A549 (cell line): ENCODE data around the gene ZNF185. TPM values are rescaled to one million over a fixed set of nuclear protein-coding genes. Genes with fewer than 3 reads are reported as not detected.
A peak's percentile ranks its signal among the peaks of the same experiment; 100 is the strongest.

Source experiments
- ATAC-seq, 2 experiments: fragments of 200-7000 bp in 1 of 2; fragments of >200 bp in 1 of 2; cut with Nextera tagmentation in 1 of 2; cut with Tn5 transposase in 1 of 2; 3 replicates each; pipeline versions ENCODE4 v1.8.0 to v1.9.1; 2018 to 2020; ENCODE audit warnings: mild to moderate bottlenecking in 1 of 2, moderate library complexity in 1 of 2
- CTCF ChIA-PET: fragments of 300-600 bp; sonication (Branson Sonifier 250); formaldehyde crosslinking; extraction: SDS; loops from one replicate; lab custom pipeline; 2021; ENCODE audit warnings: antibody characterized with exemption, inconsistent platforms; lab: Yijun Ruan, JAX
- POLR2A ChIA-PET: fragments of 350-600 bp; formaldehyde crosslinking; extraction: SDS; loops from one replicate; lab custom pipeline; 2021; ENCODE audit warnings: antibody characterized with exemption, inconsistent platforms; lab: Yijun Ruan, JAX
- DNase-seq, 2 experiments: peaks; one replicate each; pipeline versions ENCODE4 v3.0.0 to v3.0.0-alpha.2; 2011 to 2016; ENCODE audit warnings: low read depth in 1 of 2, low spot score in 1 of 2
- FAIRE-seq: peaks from 2 replicates; lab custom pipeline; 2011; peaks lifted over from hg19 to GRCh38; lab: Jason Lieb, UNC
- H3K27ac ChIP-seq, 2 experiments: fragments of >200 bp; sonication (Bioruptor Twin); formaldehyde crosslinking; 3 replicates each; pipeline ENCODE4 v1.5.1; 2016 to 2017
- H3K4me1 ChIP-seq: fragments of >200 bp; sonication (Bioruptor Twin); formaldehyde crosslinking; 3 replicates; pipeline ENCODE4 v1.6.1; 2016
- H3K4me2 ChIP-seq: fragments of >200 bp; sonication (Bioruptor Twin); formaldehyde crosslinking; 3 replicates; pipeline ENCODE4 v1.6.1; 2016
- H3K4me3 ChIP-seq: fragments of >200 bp; sonication (Bioruptor Twin); formaldehyde crosslinking; 3 replicates; pipeline ENCODE4 v1.5.1; 2016
- H3K9me3 ChIP-seq: fragments of >200 bp; sonication (Bioruptor Twin); formaldehyde crosslinking; 3 replicates; pipeline ENCODE4 v1.6.1; 2016
- CEBPB ChIP-seq, 2 experiments: fragments of >200 bp in 1 of 2; sonication (Bioruptor Twin) in 1 of 2; formaldehyde crosslinking in 1 of 2; IDR thresholded peaks; 2 replicates each; pipeline ENCODE4 v1.6.1; 2012 to 2016
- CHD2 ChIP-seq: fragments of 150-350 bp; IDR thresholded peaks from 2 replicates; pipeline ENCODE4 v1.6.1; 2014; ENCODE audit warnings: low read length; ENCODE audit not compliant: partially characterized antibody
- EHMT2 ChIP-seq: fragments of 200-600 bp; sonication (generic); IDR thresholded peaks from 2 replicates; pipeline ENCODE4 v1.6.1; 2016; ENCODE audit warnings: antibody characterized with exemption, low read depth, mild to moderate bottlenecking, moderate library complexity
- GATA3 ChIP-seq: IDR thresholded peaks from 2 replicates; pipeline ENCODE4 v1.6.1; 2012; ENCODE audit warnings: borderline replicate concordance
- HEYL ChIP-seq: fragments of 250-450 bp; sonication (Bioruptor Pico); IDR thresholded peaks from 2 replicates; pipeline ENCODE4 v1.8.0; 2021; ENCODE audit warnings: mild to moderate bottlenecking, moderate library complexity
- HOXB5 ChIP-seq: fragments of 250-450 bp; sonication (Bioruptor Pico); IDR thresholded peaks from 2 replicates; pipeline ENCODE4 v1.5.0; 2020; ENCODE audit warnings: mild to moderate bottlenecking, moderate library complexity
- JUN ChIP-seq, 2 experiments: fragments of >200 bp; sonication (Bioruptor Twin); formaldehyde crosslinking; IDR thresholded peaks; 2 replicates in 1 of 2; 3 replicates in 1 of 2; pipeline ENCODE4 v1.6.1; 2016 to 2017
- MAFK ChIP-seq: fragments of 450-650 bp; IDR thresholded peaks from 2 replicates; pipeline ENCODE4 v1.6.1; 2014; ENCODE audit not compliant: partially characterized antibody
- MAZ ChIP-seq: fragments of 150-350 bp; IDR thresholded peaks from 2 replicates; pipeline ENCODE4 v1.6.1; 2014; ENCODE audit warnings: antibody characterized with exemption, low read depth, low read length, borderline replicate concordance
- RCOR1 ChIP-seq: fragments of 150-350 bp; IDR thresholded peaks from 2 replicates; pipeline ENCODE4 v1.6.1; 2014; ENCODE audit warnings: antibody characterized with exemption, low read length, low read depth
- SMC3 ChIP-seq: fragments of >200 bp; sonication (Bioruptor Twin); formaldehyde crosslinking; IDR thresholded peaks from 3 replicates; pipeline ENCODE4 v1.6.1; 2018; ENCODE audit warnings: inconsistent platforms
- TP53 ChIP-seq: fragments of 250-450 bp; sonication (Bioruptor Pico); IDR thresholded peaks from 2 replicates; pipeline ENCODE4 v1.5.0; 2021; ENCODE audit warnings: mild to moderate bottlenecking, moderate library complexity
- ZC3H11A ChIP-seq: fragments of 450-650 bp; IDR thresholded peaks from 2 replicates; pipeline ENCODE4 v1.6.1; 2014; ENCODE audit warnings: antibody characterized with exemption, mild to moderate bottlenecking
- WGBS: methylation state at CpG from one replicate; pipeline ENCODE4 v1.1.6; 2017; ENCODE audit errors: missing lambda C conversion rate; 5-methylcytosine and 5-hydroxymethylcytosine counted together
- polyA plus RNA-seq, 4 experiments: library from polyadenylated mRNA; depleted of rRNA in 3 of 4; stranded (reverse); fragments of >200 nt; fragmentation: RNase III in 1 of 4; extraction: RNeasy Plus Mini Kit Qiagen cat#74134 plus additional on column Dnase treatment in 1 of 4; gene quantifications; 2 replicates in 3 of 4; 3 replicates in 1 of 4; pipeline ENCODE4 v1.2.3, GENCODE V29; 2011 to 2017
- TF ChIP-seq, protein P1 (sequence below): fragments of 450-650 bp; IDR thresholded peaks from 2 replicates; pipeline ENCODE4 v1.6.1; 2014; ENCODE audit warnings: antibody characterized with exemption
- TF ChIP-seq, protein P2 (sequence below): fragments of >200 bp; sonication (Bioruptor Twin); formaldehyde crosslinking; IDR thresholded peaks from 3 replicates; pipeline ENCODE4 v1.5.1; 2016
- TF ChIP-seq, protein P3 (sequence below): IDR thresholded peaks from 2 replicates; pipeline ENCODE4 v1.6.1; 2012
- TF ChIP-seq, protein P4 (sequence below): IDR thresholded peaks from 2 replicates; pipeline ENCODE4 v1.6.1; 2012

ZNF185 gene
- polyA plus RNA-seq, 2 of the 4 experiments (the other 2 are of a cell fraction), result 5.0 to 11.2 TPM

DNA sequence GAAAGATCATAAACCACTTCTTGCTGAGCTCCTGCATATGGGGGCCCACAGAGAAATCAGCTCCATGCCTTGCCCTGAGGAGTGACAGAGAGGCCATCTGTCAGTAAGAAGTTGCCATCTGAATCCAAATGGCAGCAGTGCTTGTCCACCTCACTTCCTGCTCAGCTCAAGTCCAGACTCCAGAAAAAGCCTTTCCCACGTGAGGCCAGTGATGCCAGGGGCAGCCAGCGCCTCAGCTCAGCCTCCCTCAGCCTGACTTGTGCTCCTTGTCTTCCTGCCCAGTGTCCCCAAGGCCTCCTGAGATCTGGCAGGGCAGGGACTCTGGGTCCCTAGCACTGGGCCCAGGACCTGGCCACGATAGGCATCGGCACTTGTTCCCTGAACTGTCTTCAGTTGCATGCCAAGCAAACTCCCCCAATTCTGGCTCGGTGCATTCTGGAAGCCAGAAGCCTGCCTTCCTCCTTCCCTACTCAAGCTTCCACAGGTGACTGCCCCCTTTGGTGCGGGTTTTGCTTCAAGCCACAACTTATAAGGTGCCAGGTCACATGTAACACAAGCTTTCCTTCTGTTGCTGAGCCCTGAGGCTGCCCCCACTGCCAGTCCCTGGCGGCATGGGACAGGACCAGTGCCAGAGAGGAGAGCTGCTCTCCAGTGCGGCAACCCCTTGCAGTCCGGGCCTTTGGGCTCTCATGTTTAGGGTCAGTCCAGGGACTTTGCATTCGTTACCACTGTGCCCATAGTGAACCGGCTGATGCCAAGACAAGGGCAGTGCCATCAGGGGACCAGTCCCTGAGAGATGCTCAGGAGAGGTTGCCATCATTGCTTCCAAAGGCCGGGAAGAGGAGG, 2.2 kb downstream of the ZNF185 start:
- Histone ChIP-seq H3K27ac (no peak overlapping the region), H3K4me3 (no peak overlapping the region), H3K9me3 (no peaks in the 10 kb centered on the region), H3K4me2 (no peak overlapping the region)
- 89% methylated on average over 10 of the region's 12 CpGs for WGBS
- CTCF ChIA-PET, result interaction anchor here (0.8 to 2.0 kb wide), 6 partner anchors 15 to 1148 kb away, joined by 3 to 7 read pairs (median 4); partner anchors contain the start of gene NSDHL
- FAIRE-seq (no peak), ATAC-seq (no peak)
- POLR2A ChIA-PET, result no interaction called here
- TF ChIP-seq MAZ, result no peak
- no peak for TF ChIP-seq HOXB5 (CRISPR knock-in tag)
- no peak for TF ChIP-seq ZC3H11A
- TF ChIP-seq, protein P1, sequence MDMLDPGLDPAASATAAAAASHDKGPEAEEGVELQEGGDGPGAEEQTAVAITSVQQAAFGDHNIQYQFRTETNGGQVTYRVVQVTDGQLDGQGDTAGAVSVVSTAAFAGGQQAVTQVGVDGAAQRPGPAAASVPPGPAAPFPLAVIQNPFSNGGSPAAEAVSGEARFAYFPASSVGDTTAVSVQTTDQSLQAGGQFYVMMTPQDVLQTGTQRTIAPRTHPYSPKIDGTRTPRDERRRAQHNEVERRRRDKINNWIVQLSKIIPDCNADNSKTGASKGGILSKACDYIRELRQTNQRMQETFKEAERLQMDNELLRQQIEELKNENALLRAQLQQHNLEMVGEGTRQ, result no peak
- no peak for TF ChIP-seq GATA3
- TF ChIP-seq, protein P2, sequence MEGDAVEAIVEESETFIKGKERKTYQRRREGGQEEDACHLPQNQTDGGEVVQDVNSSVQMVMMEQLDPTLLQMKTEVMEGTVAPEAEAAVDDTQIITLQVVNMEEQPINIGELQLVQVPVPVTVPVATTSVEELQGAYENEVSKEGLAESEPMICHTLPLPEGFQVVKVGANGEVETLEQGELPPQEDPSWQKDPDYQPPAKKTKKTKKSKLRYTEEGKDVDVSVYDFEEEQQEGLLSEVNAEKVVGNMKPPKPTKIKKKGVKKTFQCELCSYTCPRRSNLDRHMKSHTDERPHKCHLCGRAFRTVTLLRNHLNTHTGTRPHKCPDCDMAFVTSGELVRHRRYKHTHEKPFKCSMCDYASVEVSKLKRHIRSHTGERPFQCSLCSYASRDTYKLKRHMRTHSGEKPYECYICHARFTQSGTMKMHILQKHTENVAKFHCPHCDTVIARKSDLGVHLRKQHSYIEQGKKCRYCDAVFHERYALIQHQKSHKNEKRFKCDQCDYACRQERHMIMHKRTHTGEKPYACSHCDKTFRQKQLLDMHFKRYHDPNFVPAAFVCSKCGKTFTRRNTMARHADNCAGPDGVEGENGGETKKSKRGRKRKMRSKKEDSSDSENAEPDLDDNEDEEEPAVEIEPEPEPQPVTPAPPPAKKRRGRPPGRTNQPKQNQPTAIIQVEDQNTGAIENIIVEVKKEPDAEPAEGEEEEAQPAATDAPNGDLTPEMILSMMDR, result no peak
- no peak for TF ChIP-seq TP53 (CRISPR knock-in tag)
- TF ChIP-seq, all 56 proteins: peak for 0
- peaks cover 15% of the 10 kb centered on the region for H3K4me1 ChIP-seq
- DNase-seq, result no peak

DNA sequence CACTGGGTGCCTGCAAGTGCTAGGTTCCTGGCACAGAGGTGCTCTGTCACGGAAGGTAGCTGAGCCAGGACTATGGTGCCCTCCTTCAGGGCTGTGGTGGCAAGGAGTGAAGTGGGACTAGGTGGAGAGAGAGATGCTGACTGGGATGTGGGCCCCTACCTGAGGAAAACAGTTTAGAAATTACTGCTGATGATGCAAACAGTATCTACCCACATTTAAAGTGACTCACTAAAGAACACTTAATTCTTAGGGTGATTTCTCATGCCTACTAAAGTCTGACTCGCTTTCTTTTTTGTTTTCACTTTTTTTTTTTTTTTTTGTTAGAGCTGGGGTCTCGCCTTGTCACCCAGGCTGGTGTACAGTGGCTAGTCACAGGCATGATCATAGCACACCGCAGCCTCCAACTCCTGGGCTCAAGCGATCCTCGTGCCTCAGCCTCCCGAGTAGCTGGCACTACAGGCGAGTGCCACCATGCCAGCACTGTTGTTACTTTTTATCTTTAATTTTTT, 3.1 kb downstream of the ZNF185 start:
- peaks cover 15% of the 10 kb centered on the region for H3K4me1 ChIP-seq
- no peak overlapping the region for H3K27ac ChIP-seq
- no peaks in the 10 kb centered on the region for H3K9me3 ChIP-seq
- ChIA-PET POLR2A (no interaction called here), CTCF (interaction anchor here (1.4 kb wide), 2 partner anchors 25 to 1149 kb away, joined by 3 to 5 read pairs; no protein-coding TSS in a partner anchor)
- 88% methylated on average over 7 of the region's 8 CpGs for WGBS
- ATAC-seq (no peak), DNase-seq (no peak), FAIRE-seq (no peak)
- no peak overlapping the region for H3K4me3 ChIP-seq
- H3K4me2 ChIP-seq, result no peak overlapping the region
- TF ChIP-seq, protein P3, sequence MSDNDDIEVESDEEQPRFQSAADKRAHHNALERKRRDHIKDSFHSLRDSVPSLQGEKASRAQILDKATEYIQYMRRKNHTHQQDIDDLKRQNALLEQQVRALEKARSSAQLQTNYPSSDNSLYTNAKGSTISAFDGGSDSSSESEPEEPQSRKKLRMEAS, result no peak
- no peak for TF ChIP-seq JUN (IDR thresholded peaks at IDR 0.05)
- TF ChIP-seq HEYL (CRISPR knock-in tag), result no peak
- peak; percentile 37 for TF ChIP-seq MAFK
- no peak for TF ChIP-seq RCOR1

DNA sequence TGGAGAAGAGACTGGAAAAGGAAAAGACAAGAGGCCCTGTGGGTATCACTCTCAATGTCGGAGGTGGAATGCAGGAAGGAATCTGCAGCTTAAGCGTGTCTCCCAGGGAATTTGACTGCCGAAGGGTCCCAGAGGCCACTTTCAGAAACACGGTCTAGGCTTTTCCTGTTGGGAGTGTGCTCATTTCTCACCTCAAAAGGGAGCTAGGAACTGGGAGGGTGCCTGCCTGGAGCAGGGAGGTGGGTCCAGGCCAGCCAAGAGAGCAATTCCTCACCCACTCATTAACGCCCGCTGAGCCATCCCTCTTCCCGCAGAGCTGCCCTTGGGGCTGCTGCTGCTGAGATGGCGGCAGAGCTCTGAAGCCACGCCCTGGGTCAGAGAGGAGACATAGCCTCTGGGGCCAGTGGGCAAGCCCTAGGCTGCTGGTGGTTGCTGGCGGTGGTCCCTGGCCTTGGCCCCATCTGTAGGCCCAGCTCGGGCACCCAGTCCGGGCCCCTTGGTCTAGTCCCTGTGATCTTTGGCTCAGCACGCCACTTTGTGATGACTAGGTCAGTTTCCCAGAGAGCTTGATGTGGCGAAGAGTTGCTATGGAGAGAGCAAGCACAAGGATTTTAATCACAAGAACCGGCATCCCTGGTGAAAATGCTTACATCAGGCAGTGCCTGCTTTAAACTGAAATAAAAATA, 4.1 kb downstream of the ZNF185 start:
- FAIRE-seq (no peak), ATAC-seq (no peak), DNase-seq (no peak)
- 90% methylated on average over 8 of the region's 15 CpGs for WGBS
- CTCF ChIA-PET, result interaction anchor here (0.8 to 1.4 kb wide), 3 partner anchors 11 to 1150 kb away, joined by 3 to 5 read pairs (median 3); no protein-coding TSS in a partner anchor
- Histone ChIP-seq H3K4me1 (peaks cover 9% of the 10 kb centered on the region), H3K4me3 (no peak overlapping the region), H3K9me3 (no peaks in the 10 kb centered on the region), H3K27ac (no peak overlapping the region), H3K4me2 (no peak overlapping the region)
- POLR2A ChIA-PET, result no interaction called here
- no peak for TF ChIP-seq CHD2
- TF ChIP-seq CEBPB (IDR thresholded peaks at IDR 0.05), result no peak
- no peak for TF ChIP-seq SMC3
- TF ChIP-seq, protein P4, sequence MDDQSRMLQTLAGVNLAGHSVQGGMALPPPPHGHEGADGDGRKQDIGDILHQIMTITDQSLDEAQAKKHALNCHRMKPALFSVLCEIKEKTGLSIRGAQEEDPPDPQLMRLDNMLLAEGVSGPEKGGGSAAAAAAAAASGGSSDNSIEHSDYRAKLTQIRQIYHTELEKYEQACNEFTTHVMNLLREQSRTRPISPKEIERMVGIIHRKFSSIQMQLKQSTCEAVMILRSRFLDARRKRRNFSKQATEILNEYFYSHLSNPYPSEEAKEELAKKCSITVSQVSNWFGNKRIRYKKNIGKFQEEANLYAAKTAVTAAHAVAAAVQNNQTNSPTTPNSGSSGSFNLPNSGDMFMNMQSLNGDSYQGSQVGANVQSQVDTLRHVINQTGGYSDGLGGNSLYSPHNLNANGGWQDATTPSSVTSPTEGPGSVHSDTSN, result no peak
- TF ChIP-seq EHMT2, result no peak
